ENCODE data around the gene VDR.

Gene VDR

GRCh38 chr12:47860873-47861272 lies 43.9 kb downstream of the VDR start:
- Mint-ChIP-seq H3K4me1 (ENCODE audit: low read depth) (peaks cover 49% of the 10 kb centered on the region), H3K9me3 (no peaks in the 10 kb centered on the region), H3K27ac (peak overlapping the region; percentile 85), H3K36me3 (ENCODE audit: low read depth) (peaks cover 47% of the 10 kb centered on the region), H3K27me3 (ENCODE audit: low read depth) (no peaks in the 10 kb centered on the region), H3K4me3 (no peak overlapping the region)

DNA sequence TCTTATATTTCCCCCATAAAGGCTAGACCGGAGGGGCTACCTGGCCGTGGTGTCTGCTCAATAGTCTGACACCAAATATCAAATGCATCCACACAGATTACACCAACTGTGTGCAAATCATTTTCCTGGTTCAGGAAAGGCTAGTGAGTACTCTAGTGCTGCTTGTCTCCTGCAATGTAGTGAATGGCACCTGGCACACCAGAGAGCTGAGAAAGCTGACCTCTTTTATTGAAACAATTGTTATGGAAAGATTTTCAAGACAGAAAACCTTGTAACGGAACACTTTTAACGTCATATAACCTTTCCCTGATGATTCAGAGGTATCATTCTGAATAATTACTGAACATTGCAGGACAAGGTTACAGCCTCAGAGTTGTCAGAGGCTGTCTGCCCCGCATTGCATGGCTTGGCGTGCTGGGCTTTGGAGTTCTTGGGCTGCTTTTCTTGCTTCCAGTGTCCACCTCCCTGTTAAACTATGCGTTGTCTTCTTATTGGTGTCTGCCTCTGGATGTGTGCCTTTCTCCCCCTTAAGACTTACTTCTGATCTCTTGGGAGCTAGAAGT lies 44.4 kb downstream of the VDR start:
- Mint-ChIP-seq H3K4me3 (no peak overlapping the region), H3K27me3 (ENCODE audit: low read depth) (no peaks in the 10 kb centered on the region), H3K4me1 (ENCODE audit: low read depth) (peaks cover 49% of the 10 kb centered on the region), H3K27ac (peak overlapping the region; percentile 85), H3K36me3 (ENCODE audit: low read depth) (peaks cover 47% of the 10 kb centered on the region), H3K9me3 (no peaks in the 10 kb centered on the region)

DNA sequence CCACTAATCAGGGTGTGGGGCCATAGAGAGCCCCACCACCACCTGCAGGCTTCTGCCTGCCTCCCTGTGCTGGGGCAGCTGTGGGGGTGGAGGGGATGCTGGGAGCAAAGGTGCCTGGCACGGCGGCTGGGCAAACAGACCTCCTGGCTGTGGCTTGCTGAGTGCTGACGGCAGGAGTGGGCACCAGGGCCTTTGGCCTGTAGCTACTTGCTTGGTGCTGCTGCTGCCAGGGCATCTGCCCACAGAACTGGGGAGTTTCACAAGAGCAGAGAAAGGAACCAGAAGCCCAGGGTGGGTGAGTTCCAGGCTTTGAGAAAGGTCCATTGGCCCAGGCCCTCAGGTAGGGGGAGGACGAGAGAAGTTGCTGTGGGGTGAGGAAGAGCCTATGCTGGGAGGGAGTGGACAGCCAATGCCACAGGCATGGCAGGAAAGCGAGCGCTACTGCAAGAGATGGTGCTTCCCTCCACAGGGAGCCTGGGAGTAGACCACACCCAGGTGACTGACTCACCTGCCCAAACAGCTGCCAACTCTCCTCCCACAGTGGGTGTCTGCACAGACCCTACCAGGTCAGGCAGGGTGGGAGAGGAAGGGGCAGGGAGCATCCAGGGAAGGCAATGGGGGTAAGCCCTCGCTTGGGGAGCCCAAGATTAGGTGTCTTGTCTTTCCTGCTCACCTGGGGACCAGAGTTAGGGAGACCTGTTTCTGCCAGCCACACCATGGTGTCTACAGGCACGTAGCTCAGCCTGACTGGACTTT lies 46.1 kb downstream of the VDR start:
- no peak overlapping the region for H3K4me3 Mint-ChIP-seq
- H3K9me3 Mint-ChIP-seq: no peaks in the 10 kb centered on the region
- H3K4me1 Mint-ChIP-seq (ENCODE audit: low read depth): peaks cover 38% of the 10 kb centered on the region
- H3K27me3 Mint-ChIP-seq (ENCODE audit: low read depth): no peaks in the 10 kb centered on the region
- H3K27ac Mint-ChIP-seq: peak overlapping the region; percentile 52
- H3K36me3 Mint-ChIP-seq (ENCODE audit: low read depth): peaks cover 38% of the 10 kb centered on the region

GRCh38 chr12:47856721-47857575 lies 47.8 kb downstream of the VDR start:
- H3K4me1 Mint-ChIP-seq (ENCODE audit: low read depth): peaks cover 31% of the 10 kb centered on the region
- peak overlapping the region; percentile 55 for H3K27ac Mint-ChIP-seq
- H3K36me3 Mint-ChIP-seq (ENCODE audit: low read depth): peaks cover 41% of the 10 kb centered on the region
- no peaks in the 10 kb centered on the region for H3K27me3 Mint-ChIP-seq (ENCODE audit: low read depth)
- no peaks in the 10 kb centered on the region for H3K9me3 Mint-ChIP-seq
- H3K4me3 Mint-ChIP-seq: no peak overlapping the region

- no peaks in the 10 kb centered on the region for H3K27me3 Mint-ChIP-seq (ENCODE audit: low read depth)
- no peaks in the 10 kb centered on the region for H3K9me3 Mint-ChIP-seq
- no peak overlapping the region for H3K4me3 Mint-ChIP-seq
- no peak overlapping the region for H3K27ac Mint-ChIP-seq
- H3K36me3 Mint-ChIP-seq (ENCODE audit: low read depth): peaks cover 39% of the 10 kb centered on the region
- peaks cover 23% of the 10 kb centered on the region for H3K4me1 Mint-ChIP-seq (ENCODE audit: low read depth)
Observed at GRCh38 chr12:47856094-47856493, 48.7 kb downstream of the VDR start.

DNA sequence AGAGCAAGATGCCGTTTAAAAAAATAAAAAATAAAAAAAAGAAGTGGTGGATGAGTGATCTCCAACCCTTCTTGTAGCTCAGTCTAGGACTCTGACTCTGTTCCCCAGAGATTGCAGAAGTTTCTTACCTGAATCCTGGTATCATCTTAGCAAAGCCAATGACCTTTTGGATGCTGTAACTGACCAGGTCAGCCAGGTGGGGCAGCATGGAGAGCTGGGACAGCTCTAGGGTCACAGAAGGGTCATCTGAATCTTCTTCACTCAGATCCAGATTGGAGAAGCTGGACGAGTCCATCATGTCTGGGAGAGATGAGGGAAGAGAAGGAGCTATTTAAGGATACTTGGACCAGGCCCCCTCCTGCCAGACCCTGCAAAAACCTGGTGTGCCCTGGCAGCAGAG lies 49.3 kb downstream of the VDR start:
- H3K4me1 Mint-ChIP-seq (ENCODE audit: low read depth): peaks cover 17% of the 10 kb centered on the region
- no peaks in the 10 kb centered on the region for H3K27me3 Mint-ChIP-seq (ENCODE audit: low read depth)
- H3K27ac Mint-ChIP-seq: no peak overlapping the region
- peaks cover 39% of the 10 kb centered on the region for H3K36me3 Mint-ChIP-seq (ENCODE audit: low read depth)
- no peak overlapping the region for H3K4me3 Mint-ChIP-seq
- no peaks in the 10 kb centered on the region for H3K9me3 Mint-ChIP-seq

GRCh38 chr12:47854531-47854930 lies 50.3 kb downstream of the VDR start:
- H3K27me3 Mint-ChIP-seq (ENCODE audit: low read depth): no peaks in the 10 kb centered on the region
- H3K4me1 Mint-ChIP-seq (ENCODE audit: low read depth): peaks cover 11% of the 10 kb centered on the region
- no peaks in the 10 kb centered on the region for H3K9me3 Mint-ChIP-seq
- no peak overlapping the region for H3K27ac Mint-ChIP-seq
- H3K4me3 Mint-ChIP-seq: no peak overlapping the region
- peaks cover 38% of the 10 kb centered on the region for H3K36me3 Mint-ChIP-seq (ENCODE audit: low read depth)

- Mint-ChIP-seq H3K27me3 (ENCODE audit: low read depth) (no peaks in the 10 kb centered on the region), H3K27ac (peak overlapping the region; percentile 45), H3K4me1 (ENCODE audit: low read depth) (peaks cover 8% of the 10 kb centered on the region), H3K36me3 (ENCODE audit: low read depth) (peaks cover 41% of the 10 kb centered on the region), H3K4me3 (no peak overlapping the region), H3K9me3 (no peaks in the 10 kb centered on the region)
Observed at GRCh38 chr12:47852096-47852571, 52.7 kb downstream of the VDR start.

GRCh38 chr12:47851303-47851952 lies 53.4 kb downstream of the VDR start:
- H3K9me3 Mint-ChIP-seq: no peaks in the 10 kb centered on the region
- H3K4me1 Mint-ChIP-seq (ENCODE audit: low read depth): peaks cover 9% of the 10 kb centered on the region
- no peak overlapping the region for H3K4me3 Mint-ChIP-seq
- no peaks in the 10 kb centered on the region for H3K27me3 Mint-ChIP-seq (ENCODE audit: low read depth)
- peaks cover 48% of the 10 kb centered on the region for H3K36me3 Mint-ChIP-seq (ENCODE audit: low read depth)
- H3K27ac Mint-ChIP-seq: peak overlapping the region; percentile 71

DNA sequence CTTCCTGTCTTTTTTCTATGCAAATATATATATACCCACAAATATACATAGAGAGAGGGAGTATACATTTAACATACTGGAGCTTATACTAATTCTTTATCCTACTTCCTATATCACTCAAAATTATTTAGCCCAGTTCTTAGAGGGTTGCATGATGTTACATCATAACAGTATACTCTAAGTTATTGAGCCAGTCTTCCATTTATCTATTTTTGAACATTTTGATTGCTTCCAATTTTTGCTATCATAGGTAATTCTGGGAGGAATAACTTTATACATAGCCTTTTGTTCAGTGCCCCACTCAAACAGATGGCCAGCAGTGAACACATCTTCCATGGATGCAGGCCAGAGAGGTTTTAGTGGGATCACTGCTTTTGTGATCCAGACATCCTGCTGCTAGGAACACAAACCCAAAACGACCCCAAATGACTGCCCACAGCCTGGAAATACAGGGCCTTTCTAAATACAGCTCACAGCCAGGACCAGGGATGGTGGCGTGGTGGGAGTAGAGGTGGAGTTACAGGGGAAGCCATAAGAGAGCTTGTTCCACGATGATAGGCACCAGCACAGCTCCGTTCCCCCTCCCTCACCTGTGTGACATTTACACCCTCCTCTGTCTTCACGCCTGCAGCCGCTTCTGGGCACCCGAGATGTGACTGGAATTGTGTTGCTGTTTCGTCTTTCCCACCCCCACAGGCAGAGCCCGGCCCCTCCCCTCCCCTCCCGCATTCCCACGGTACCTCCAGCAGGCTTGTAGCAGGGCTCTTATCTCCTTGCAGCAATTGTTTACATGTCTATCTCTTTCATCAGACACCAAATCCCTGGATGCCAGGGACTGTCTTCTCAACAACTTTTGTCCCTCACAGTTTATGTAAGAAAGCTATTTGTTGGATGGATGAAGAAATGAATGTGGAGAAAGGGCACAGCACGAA lies 54.4 kb downstream of the VDR start:
- Mint-ChIP-seq H3K4me3 (no peak overlapping the region), H3K36me3 (ENCODE audit: low read depth) (peaks cover 48% of the 10 kb centered on the region), H3K4me1 (ENCODE audit: low read depth) (peaks cover 9% of the 10 kb centered on the region), H3K9me3 (no peaks in the 10 kb centered on the region), H3K27me3 (ENCODE audit: low read depth) (no peaks in the 10 kb centered on the region), H3K27ac (no peak overlapping the region)

- Mint-ChIP-seq H3K27me3 (ENCODE audit: low read depth) (no peaks in the 10 kb centered on the region), H3K9me3 (no peaks in the 10 kb centered on the region), H3K4me3 (no peak overlapping the region), H3K4me1 (ENCODE audit: low read depth) (peaks cover 9% of the 10 kb centered on the region), H3K36me3 (ENCODE audit: low read depth) (peaks cover 53% of the 10 kb centered on the region), H3K27ac (no peak overlapping the region)
Observed at GRCh38 chr12:47849261-47849660, 55.5 kb downstream of the VDR start.

- Mint-ChIP-seq H3K4me1 (ENCODE audit: low read depth) (peaks cover 9% of the 10 kb centered on the region), H3K27ac (no peak overlapping the region), H3K27me3 (ENCODE audit: low read depth) (no peaks in the 10 kb centered on the region), H3K9me3 (no peaks in the 10 kb centered on the region), H3K4me3 (no peak overlapping the region), H3K36me3 (ENCODE audit: low read depth) (peaks cover 53% of the 10 kb centered on the region)
Observed at GRCh38 chr12:47848853-47849252, 55.9 kb downstream of the VDR start.

- H3K36me3 Mint-ChIP-seq (ENCODE audit: low read depth): peaks cover 58% of the 10 kb centered on the region
- H3K27me3 Mint-ChIP-seq (ENCODE audit: low read depth): no peaks in the 10 kb centered on the region
- no peak overlapping the region for H3K4me3 Mint-ChIP-seq
- H3K27ac Mint-ChIP-seq: no peak overlapping the region
- H3K4me1 Mint-ChIP-seq (ENCODE audit: low read depth): peaks cover 10% of the 10 kb centered on the region
- H3K9me3 Mint-ChIP-seq: no peaks in the 10 kb centered on the region
Observed at GRCh38 chr12:47846294-47846996, 58.3 kb downstream of the VDR start.

Data from T-helper 1 cell treated with Interleukin-12 subunit alpha and Interleukin-12 subunit beta and Interleukin-4 antibody, amounts not matched to agents 30 μg/mL and 1 μg/mL, for 36 hours (primary cell).